HepG2 (cell line): Measurements from ENCODE around the gene MORN1.

ENCODE experiments used
- CBFB ChIP-seq: sonication (generic); formaldehyde crosslinking; IDR thresholded peaks from 2 replicates; pipeline ENCODE4 v1.4.0; 2020; ENCODE audit warnings: missing genetic modification reagents
- ETV6 ChIP-seq: sonication (generic); formaldehyde crosslinking; conservative IDR thresholded peaks from 2 replicates; pipeline ENCODE4 v1.4.0; 2020; ENCODE audit warnings: missing genetic modification reagents
- FOXA3 ChIP-seq: IDR thresholded peaks from 2 replicates; pipeline ENCODE4 v1.6.1; 2016; ENCODE audit warnings: missing genetic modification reagents, missing compliant biosample characterization
- HMG20A ChIP-seq: IDR thresholded peaks from 2 replicates; pipeline ENCODE4 v1.6.1; 2016; ENCODE audit warnings: borderline replicate concordance
- KAT7 ChIP-seq: IDR thresholded peaks from 2 replicates; pipeline ENCODE4 v1.6.1; 2018; ENCODE audit warnings: borderline replicate concordance, missing compliant biosample characterization
- MTA1 ChIP-seq: sonication (generic); formaldehyde crosslinking; IDR thresholded peaks from 2 replicates; pipeline ENCODE4 v1.4.0; 2020; ENCODE audit warnings: missing genetic modification reagents, mild to moderate bottlenecking, borderline replicate concordance
- MYNN ChIP-seq: sonication (generic); formaldehyde crosslinking; IDR thresholded peaks from 2 replicates; pipeline ENCODE4 v1.4.0; 2020; ENCODE audit warnings: mild to moderate bottlenecking, low read depth, missing genetic modification reagents
- RFX5 ChIP-seq: IDR thresholded peaks from 2 replicates; pipeline ENCODE4 v1.6.1; 2011; ENCODE audit warnings: low read depth, low read length, improper control_type of control experiment
- SP1 ChIP-seq, 2 experiments: fragments of 450-650 bp in 1 of 2; sonication (generic) in 1 of 2; formaldehyde crosslinking in 1 of 2; IDR thresholded peaks; 2 replicates each; pipeline versions ENCODE4 v1.4.0 to v1.6.1; 2016 to 2020; ENCODE audit warnings: missing genetic modification reagents in 1 of 2
- ZFP62 ChIP-seq: sonication (generic); formaldehyde crosslinking; IDR thresholded peaks from 2 replicates; pipeline ENCODE4 v1.4.0; 2020; ENCODE audit warnings: missing genetic modification reagents
- ZNF34 ChIP-seq: sonication (generic); formaldehyde crosslinking; IDR thresholded peaks from 2 replicates; pipeline ENCODE4 v1.4.0; 2020; ENCODE audit warnings: mild to moderate bottlenecking, missing genetic modification reagents, borderline replicate concordance
- TF ChIP-seq, protein P1 (sequence below): sonication (generic); formaldehyde crosslinking; IDR thresholded peaks from 2 replicates; pipeline ENCODE4 v1.4.0; 2020; ENCODE audit warnings: missing genetic modification reagents
- TF ChIP-seq, protein P2 (sequence below), 2 experiments: IDR thresholded peaks; 2 replicates each; pipeline ENCODE4 v1.6.1; 2011 to 2012; ENCODE audit warnings: low read length in 2 of 2, borderline replicate concordance in 1 of 2, low read depth in 1 of 2, mild to moderate bottlenecking in 1 of 2, moderate library complexity in 1 of 2

DNA sequence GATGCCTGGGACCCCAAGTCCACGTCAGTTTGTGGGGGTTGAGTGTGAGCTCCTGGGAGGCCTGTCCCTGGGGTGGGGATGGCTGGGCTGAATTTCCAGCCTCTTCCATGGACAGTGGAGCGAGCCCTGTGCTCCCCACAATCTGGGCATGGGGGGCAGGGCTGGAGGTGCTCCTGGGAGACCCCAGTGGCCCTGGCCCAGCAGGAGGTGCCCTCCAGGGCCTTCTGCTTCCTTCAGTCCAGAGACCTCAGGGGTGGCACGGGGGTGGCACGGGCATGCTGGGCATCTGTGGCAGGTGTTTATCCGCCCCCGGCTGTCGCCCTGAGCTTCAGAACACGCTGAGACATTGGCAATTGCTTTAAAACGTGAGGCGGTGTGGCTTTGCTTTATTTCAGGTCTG lies 40.9 kb downstream of the MORN1 start:
- TF ChIP-seq CBFB (CRISPR knock-in tag) (no peak), ZFP62 (CRISPR knock-in tag) (no peak), MTA1 (CRISPR knock-in tag) (no peak), FOXA3 (CRISPR knock-in tag) (no peak), HMG20A (CRISPR knock-in tag) (no peak), SP1 (IDR thresholded peaks at IDR 0.05) (no peak), SP1 (CRISPR knock-in tag; IDR thresholded peaks at IDR 0.05) (no peak), ETV6 (CRISPR knock-in tag) (no peak), RFX5 (no peak), KAT7 (CRISPR knock-in tag) (no peak), MYNN (CRISPR knock-in tag) (no peak), ZNF34 (no peak)
- TF ChIP-seq, protein P1, sequence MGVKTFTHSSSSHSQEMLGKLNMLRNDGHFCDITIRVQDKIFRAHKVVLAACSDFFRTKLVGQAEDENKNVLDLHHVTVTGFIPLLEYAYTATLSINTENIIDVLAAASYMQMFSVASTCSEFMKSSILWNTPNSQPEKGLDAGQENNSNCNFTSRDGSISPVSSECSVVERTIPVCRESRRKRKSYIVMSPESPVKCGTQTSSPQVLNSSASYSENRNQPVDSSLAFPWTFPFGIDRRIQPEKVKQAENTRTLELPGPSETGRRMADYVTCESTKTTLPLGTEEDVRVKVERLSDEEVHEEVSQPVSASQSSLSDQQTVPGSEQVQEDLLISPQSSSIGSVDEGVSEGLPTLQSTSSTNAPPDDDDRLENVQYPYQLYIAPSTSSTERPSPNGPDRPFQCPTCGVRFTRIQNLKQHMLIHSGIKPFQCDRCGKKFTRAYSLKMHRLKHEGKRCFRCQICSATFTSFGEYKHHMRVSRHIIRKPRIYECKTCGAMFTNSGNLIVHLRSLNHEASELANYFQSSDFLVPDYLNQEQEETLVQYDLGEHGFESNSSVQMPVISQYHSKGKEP (CRISPR knock-in tag) = no peak
- TF ChIP-seq, protein P2, sequence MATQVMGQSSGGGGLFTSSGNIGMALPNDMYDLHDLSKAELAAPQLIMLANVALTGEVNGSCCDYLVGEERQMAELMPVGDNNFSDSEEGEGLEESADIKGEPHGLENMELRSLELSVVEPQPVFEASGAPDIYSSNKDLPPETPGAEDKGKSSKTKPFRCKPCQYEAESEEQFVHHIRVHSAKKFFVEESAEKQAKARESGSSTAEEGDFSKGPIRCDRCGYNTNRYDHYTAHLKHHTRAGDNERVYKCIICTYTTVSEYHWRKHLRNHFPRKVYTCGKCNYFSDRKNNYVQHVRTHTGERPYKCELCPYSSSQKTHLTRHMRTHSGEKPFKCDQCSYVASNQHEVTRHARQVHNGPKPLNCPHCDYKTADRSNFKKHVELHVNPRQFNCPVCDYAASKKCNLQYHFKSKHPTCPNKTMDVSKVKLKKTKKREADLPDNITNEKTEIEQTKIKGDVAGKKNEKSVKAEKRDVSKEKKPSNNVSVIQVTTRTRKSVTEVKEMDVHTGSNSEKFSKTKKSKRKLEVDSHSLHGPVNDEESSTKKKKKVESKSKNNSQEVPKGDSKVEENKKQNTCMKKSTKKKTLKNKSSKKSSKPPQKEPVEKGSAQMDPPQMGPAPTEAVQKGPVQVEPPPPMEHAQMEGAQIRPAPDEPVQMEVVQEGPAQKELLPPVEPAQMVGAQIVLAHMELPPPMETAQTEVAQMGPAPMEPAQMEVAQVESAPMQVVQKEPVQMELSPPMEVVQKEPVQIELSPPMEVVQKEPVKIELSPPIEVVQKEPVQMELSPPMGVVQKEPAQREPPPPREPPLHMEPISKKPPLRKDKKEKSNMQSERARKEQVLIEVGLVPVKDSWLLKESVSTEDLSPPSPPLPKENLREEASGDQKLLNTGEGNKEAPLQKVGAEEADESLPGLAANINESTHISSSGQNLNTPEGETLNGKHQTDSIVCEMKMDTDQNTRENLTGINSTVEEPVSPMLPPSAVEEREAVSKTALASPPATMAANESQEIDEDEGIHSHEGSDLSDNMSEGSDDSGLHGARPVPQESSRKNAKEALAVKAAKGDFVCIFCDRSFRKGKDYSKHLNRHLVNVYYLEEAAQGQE (IDR thresholded peaks at IDR 0.05; ENCODE audit: borderline replicate concordance in 1 of 2, low read depth in 1 of 2, low read length in 2 of 2) = no peak
